Measurements from ENCODE around the gene GALNT7.
A peak's percentile ranks its signal among the peaks of the same experiment; 100 is the strongest.
"Not testable (repeated sequence)": the region's sequence is repeated elsewhere in the genome, so short reads cannot be mapped to it uniquely, and the experiment has no call there.

Gene GALNT7

DNA sequence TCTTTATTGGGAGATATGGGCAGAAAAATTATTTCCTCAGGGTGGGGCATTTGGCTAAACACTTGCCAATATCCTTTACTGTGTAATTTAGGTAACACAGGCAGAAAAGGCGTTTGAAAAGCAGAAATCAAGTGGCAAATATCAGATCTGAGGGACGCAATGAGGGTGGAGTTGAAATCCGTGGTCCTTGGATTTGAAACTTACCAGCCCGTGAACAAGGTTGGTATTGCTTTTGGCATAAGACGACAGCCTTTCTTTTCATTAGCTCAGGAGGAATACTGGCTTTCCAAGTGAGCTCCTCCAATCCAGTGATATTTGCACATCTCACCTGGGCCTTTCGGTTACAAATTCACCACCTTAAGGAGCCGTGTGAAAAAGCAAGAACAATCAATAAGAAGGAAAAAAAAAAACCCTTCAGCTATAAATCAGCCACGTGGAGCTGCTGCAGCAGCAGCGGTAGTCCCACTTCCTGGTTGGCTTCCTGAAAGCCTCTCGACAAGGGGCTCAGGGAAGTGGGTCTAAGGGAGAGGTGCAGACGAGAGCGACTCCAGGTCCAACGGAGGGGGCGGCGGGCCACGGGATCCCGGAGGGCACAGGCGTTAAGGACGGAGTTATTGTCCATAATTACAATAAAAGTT lies 734 bp upstream of the GALNT7 start:
- DNase-seq: peak; percentile 29

DNA sequence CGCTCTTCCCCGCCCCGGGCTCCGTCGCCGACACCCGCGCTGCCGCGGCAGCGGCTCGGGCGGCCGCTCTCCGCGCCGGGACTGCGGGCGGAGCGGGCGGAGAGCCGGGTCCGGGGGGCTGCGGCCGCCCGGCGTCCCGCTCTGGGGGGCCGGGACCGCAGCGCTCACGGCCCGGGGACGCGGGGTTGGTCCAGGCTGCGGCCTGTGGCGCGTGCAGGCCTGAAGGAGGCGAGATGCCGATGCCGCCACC lies 492 bp downstream of the GALNT7 start:
- DNase-seq: no peak

DNA sequence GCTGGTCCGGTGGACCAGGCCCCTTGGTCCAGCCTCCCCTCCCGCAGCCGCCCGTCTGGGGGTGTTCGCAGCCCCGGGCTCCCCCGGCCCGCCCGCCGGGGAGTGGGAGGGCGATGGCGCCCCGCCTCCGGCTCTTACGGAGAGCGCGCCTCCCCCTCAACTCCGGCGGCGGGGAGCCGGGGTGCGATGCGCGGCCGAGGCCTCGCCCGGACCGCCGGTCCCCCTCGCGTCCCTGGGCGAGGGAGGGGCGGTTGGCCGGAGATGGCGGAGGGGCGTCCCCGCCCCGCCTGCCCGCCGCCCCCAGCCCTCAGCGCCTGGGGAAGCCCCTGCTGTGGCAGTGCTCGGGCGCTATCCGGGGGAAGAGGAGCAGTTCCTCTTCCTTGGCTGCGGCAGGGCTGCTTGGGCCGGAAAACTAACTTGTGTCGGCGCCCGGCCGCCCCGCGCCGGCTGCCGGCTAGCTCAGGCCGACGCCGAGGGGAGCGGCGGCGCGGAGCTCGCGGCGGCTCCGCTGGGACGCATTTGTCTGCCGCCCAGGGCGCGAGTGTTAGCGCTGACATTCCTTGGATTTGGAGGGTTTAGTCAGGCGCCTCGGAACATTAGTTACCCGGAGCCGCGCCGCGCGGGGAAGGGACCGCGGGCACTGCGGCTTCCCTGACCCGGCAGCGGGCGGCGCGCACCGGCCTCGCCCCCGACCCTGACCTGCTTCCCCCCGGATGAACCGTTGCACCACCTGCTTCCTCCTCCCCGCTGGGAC lies 994 bp downstream of the GALNT7 start:
- peak; percentile 71 for DNase-seq

DNA sequence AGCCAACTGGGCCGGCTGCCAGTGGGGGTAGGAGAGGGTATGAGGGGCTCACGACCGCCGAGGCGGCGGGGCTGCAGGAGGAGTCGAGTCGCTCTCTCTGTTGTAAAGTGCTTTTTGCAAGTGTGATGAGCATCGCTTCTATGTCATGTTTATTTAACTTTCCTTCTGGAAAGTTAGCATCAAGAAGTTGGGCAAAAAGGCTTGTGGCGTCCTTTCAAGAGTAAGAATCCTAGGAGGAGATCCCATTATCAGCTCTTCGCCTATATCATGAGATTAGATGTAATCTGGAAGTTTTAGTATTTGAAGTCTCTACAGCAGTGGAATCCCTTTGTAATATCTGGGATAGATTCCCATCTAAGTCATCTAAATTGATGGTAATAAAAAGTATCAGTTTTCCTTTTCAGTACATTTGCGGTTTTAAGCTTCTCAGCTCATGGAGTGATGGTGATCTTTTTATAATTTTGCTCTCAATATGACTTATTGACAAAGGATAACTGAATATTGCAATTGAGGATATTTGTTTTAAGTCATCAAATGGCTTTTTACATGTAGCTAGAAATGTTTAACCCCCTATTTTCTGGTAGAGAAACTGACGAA lies 1.7 kb downstream of the GALNT7 start:
- no peak for DNase-seq

DNA sequence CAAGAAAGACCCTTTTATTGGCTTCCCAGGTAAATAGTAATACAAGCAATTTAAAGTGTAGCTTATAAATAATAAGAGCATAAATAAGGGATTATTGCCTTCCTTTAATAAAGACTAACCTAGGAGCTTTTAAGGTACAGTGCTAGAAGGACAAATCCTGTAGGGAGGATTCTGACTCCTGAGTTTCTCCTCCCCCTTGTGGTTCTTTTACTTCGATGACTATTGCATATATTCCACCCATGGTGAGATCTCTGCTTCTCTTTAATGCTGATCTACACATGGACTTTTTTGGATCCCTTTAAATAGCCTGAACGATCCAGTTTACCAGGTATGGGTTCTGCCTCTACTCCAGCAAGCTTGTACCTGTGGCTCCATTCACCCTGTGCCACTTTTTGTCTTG lies 2.5 kb downstream of the GALNT7 start:
- DNase-seq: peak; percentile 52

DNA sequence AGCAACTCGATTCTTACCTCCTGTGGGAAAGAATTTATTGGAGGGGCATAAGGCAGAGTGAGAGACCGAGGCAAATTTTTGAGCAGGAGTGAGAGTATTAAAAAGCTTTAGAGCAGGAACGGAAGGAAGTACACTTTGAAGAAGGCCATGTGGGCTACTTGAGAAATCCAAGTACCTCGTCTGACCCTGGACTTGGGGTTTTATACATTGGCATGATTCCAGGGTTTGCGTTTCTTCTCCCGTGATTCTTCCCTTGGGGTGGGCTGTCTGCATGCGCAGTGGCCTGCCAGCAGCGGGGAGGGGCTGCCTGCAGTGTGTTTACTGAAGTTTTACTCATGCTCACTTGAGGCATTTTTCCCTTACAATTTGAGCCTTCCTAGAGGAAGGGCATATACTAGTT lies 3.4 kb downstream of the GALNT7 start:
- no peak for DNase-seq

- DNase-seq: no peak
Measured at GRCh38 chr4:173174184-173174583, 5.6 kb downstream of the GALNT7 start.

GRCh38 chr4:173174594-173175012 lies 6.0 kb downstream of the GALNT7 start:
- DNase-seq: no peak

GRCh38 chr4:173176010-173176409 lies 7.4 kb downstream of the GALNT7 start:
- DNase-seq: no peak

- DNase-seq: no peak
Measured at GRCh38 chr4:173177232-173177631, 8.6 kb downstream of the GALNT7 start.

DNA sequence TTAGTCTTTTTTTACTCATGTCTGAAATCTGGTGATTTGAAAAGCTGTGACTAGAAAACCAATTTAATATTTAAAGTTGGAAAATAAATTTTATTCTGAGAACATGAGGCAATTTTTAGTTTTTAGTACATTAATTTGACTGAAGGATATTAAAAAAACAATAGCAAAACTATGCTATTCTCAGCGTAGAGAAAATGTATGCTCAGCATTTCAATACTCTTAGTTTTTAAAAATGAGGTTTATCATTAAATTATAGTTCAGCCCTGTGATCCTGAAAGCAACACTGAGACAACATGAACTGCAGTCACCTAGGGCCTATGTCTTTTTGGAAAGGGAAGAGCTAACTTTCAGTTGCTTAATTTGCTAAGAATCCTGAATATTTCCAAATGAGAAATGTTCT lies 9.5 kb downstream of the GALNT7 start:
- DNase-seq: no peak

DNA sequence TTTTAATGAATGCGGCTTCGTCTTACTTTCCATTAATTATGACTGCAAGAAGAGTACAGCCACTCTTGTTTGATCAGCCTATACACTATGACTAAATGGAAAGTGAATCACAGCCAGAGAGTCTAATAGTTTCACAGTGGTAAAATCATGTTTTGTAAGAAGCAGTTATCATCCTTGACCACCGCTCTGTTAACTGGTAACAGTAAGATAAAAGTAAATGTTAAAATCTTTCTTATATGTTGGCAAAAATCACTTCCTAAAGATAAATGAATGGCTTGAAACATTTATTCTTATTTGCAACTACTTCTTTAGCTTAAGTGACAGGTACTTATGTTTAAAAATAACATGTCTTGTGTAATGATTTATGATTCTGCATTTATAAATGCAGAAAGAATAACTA lies 13.2 kb downstream of the GALNT7 start:
- DNase-seq: peak; percentile 64

DNA sequence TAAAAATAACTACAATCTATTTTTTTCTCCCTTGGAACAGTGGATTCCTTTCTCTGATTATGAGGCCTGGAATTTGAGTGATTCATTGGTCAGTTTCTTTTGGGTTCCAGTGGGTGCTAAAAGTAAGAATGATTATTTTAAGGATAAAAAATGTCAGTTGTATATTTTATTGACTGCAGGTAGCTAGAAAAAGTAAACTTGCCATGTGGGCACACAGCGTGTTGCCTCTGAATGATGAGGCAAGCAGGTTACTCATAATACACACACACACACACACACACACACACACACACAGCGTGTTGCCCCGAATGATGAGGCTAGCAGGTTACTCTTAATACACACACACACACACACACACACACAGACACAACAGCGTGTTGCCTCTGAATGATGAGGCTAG lies 13.8 kb downstream of the GALNT7 start:
- peak; percentile 88 for DNase-seq

DNA sequence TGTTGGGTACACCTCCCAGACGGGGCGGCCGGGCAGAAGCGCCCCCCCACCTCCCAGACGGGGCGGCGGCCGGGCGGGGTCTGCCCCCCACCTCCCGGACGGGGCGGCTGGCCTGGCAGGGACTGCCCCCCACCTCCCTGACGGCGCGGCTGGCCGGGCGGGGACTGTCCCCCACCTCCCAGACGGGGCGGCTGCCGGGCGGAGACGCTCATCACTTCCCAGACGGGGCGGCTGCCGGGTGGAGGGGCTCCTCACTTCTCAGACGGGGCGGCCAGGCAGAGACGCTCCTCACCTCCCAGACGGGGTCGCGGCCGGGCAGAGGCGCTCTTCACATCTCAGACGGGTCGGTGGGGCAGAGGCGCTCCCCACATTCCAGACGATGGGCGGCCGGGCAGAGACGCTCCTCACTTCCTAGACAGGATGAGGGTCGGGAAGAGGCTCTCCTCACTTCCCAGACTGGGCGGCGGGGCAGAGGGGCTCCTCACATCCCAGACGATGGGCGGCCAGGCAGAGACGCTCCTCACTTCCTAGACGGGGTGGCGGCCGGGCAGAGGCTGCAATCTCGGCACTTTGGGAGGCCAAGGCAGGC lies 15.1 kb downstream of the GALNT7 start:
- DNase-seq: not testable (repeated sequence)

DNA sequence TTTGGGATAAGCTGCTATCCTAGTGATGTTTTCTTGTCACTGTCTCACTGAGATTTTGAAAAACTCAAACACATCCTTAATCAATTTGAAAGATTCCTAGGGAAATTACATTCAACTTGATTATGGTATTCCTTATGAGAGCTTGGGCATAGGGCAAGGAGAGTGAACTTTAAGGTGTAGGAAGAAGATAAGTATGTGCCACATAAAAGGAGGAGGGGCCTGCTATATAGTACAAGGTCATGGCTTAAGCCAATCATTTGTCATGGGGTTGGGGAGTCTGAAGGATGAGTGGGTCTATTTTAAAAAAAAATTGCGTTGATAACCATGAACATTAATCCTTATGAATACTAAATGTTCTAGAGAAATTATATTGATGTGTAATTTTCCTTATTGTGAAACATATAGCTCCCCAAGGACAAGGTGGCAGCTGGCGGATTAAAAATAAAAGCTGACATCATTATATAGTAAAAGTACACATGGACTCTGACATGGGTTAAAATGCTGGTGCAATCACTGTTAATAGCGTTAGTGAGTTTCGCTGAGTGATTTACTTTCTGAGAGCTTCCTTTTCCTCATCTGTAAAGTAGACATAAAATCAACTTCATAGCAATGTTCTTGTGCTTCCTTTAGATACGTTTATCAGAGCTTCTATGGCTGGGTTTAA lies 17.4 kb downstream of the GALNT7 start:
- no peak for DNase-seq

DNA sequence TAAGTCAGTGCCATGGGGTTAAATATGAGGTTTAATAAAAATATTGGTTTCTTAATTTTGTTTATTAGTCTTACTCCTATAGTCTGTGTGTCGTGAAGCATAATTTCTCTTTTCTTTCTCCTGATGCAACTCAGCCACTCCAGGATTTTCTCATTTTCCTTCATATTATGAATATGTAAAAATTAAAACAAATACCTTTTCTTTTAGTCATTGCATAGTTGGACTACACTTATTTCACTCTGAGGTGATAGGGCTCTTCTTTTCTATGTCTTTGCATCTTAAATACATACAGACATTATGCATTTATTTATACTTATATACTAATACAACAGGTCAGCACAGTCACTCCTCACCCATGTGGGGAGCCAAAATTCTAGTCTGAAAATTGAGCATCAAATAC lies 19.1 kb downstream of the GALNT7 start:
- DNase-seq: peak; percentile 27

GRCh38 chr4:173188648-173189047 lies 20.0 kb downstream of the GALNT7 start:
- DNase-seq: no peak

DNA sequence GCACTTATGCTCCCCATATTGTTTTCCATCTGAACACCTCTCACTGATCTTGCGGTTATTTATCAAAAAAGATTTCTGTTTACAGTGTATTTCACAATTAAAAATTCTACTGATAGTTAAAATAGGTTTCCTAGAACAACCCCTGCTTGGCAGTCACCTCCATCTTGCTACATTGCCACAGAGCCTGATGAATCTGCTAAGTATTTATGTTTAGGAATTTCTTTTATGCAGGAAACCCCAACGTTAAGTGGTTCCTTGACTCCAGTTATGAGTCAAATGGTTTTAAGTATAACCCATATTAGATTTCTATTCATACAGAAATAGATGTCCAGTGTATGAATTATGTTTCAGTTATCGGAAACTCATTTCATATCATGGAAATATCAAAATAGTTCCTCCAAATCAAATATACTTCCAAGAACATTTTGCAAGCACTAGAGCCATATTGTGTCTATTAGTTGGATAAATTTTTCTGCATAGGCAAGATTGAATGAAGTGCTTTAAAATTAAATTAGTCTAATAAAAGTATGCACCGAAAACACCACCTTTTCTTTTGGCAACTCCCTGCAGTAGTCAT lies 20.6 kb downstream of the GALNT7 start:
- DNase-seq: peak; percentile 56

- DNase-seq: peak; percentile 32
Measured at GRCh38 chr4:173191623-173192041, 23.0 kb downstream of the GALNT7 start.

DNA sequence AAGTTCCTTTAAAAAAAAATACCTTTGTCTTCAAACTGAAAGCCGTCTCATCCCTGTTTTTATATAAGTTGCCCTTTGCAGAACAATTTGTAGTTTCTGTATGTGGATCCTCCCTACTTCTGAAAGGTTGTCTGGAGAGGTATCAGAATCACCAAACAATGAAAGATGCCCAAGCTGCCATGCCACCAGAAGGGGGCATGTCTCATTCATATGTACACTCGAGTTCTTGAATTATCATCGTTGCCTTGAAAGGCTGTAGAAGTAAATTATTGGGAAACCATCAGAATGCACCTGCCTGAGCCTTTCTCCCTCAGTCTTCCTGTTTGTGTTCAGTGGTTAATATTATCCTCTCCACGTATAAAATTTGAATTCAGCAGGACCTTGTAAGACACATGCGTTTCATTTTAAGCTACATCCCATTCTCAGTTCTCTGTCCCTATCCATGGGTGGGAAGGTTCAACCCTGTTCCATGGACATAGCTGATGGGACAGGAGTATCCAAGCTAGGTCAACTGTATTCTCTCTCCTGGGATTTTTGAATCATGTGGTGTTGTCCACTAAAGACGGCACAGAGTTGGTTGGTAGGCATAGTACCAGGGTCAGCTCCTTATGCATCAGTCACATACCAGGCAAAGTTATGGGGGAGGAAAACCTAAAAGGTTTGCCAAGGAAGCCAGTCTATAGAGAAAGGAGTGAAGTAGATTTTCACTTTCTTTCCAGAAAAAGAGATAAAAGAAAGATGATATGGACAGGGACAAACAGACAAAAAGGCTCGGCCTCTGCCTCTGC lies 24.0 kb downstream of the GALNT7 start:
- no peak for DNase-seq

- DNase-seq: no peak
Measured at GRCh38 chr4:173194157-173194556, 25.5 kb downstream of the GALNT7 start.

DNA sequence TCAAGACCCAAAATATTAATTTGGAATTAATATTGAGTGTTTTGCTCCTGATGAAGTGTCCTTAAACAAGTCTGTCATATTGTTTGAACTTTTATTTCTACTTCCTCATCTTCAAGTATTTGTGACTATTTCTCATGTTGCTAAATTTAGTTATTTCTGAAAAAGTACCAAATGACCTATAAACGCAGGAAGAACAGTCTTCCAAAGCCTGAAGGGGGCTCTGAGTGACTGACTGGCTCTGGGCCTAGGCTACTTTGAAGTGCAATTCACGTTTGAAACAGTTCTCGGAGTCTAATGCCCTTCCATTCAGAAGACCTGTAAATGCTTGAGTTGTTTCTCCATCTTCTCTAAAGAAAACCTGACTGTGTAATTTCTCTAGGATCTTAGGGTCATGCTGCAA lies 26.5 kb downstream of the GALNT7 start:
- no peak for DNase-seq
